HFF-Myc (cell line): ENCODE results near the gene C14orf39.
"Not testable (repeated sequence)": the region's sequence is repeated elsewhere in the genome, so short reads cannot be mapped to it uniquely, and the experiment has no call there.

Experiments
- DNase-seq: peaks from one replicate; pipeline ENCODE4 v3.0.0-alpha.2; 2011; ENCODE audit warnings: low read depth; ENCODE audit errors: extremely low read depth
- H3K4me3 ChIP-seq: replicated peaks from 2 replicates; pipeline ENCODE4 v1.5.1; 2011; ENCODE audit warnings: low read depth, mild to moderate bottlenecking, control low read depth, low read length
- TF ChIP-seq, protein P1 (sequence below): IDR thresholded peaks from 2 replicates; pipeline ENCODE4 v1.5.1; 2012; ENCODE audit warnings: mild to moderate bottlenecking, low read depth, low read length, control low read depth; ENCODE audit errors: missing control alignments

Gene C14orf39

DNA sequence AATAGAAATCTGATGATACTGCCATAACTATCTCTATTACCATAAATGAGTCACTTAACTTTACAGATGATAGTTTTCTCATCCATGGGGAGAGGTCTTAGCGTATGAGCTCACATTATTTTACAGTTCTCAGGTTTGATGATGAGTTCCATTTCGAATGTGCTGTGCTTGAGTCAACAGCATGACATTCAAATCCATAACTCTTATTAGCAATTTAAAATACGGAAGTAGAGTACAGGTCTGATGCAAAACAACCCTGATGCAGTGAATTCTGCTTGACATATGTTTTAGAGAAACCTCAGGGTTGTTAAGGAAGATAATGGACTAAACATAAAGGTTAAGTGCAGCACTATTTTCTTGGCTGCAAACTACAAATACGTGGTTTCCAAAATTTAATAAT, 30.0 kb downstream of the C14orf39 start:
- DNase-seq: no peak
- TF ChIP-seq, protein P1, sequence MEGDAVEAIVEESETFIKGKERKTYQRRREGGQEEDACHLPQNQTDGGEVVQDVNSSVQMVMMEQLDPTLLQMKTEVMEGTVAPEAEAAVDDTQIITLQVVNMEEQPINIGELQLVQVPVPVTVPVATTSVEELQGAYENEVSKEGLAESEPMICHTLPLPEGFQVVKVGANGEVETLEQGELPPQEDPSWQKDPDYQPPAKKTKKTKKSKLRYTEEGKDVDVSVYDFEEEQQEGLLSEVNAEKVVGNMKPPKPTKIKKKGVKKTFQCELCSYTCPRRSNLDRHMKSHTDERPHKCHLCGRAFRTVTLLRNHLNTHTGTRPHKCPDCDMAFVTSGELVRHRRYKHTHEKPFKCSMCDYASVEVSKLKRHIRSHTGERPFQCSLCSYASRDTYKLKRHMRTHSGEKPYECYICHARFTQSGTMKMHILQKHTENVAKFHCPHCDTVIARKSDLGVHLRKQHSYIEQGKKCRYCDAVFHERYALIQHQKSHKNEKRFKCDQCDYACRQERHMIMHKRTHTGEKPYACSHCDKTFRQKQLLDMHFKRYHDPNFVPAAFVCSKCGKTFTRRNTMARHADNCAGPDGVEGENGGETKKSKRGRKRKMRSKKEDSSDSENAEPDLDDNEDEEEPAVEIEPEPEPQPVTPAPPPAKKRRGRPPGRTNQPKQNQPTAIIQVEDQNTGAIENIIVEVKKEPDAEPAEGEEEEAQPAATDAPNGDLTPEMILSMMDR: no peak

GRCh38 chr14:60430276-60430675, 55.6 kb downstream of the C14orf39 start:
- TF ChIP-seq, protein P1: no peak
- DNase-seq: no peak
- no peak overlapping the region for H3K4me3 ChIP-seq

More for the DNA sequence above, 30.0 kb downstream of the C14orf39 start:
- no peak overlapping the region for H3K4me3 ChIP-seq

- no peak for DNase-seq
- H3K4me3 ChIP-seq: no peak overlapping the region
- TF ChIP-seq, protein P1: no peak
Observed at GRCh38 chr14:60420050-60420449, 65.8 kb downstream of the C14orf39 start.

GRCh38 chr14:60397550-60397949, 88.3 kb downstream of the C14orf39 start:
- DNase-seq, H3K4me3 ChIP-seq: not testable (repeated sequence)

GRCh38 chr14:60396718-60397343, 89.0 kb downstream of the C14orf39 start:
- DNase-seq: no peak
- no peak overlapping the region for H3K4me3 ChIP-seq
- TF ChIP-seq, protein P1: no peak
